SKM-1 treated with dmso at 0.1 percent for 144 hours (cell line): ENCODE measurements around the gene VRTN.

Source experiments
- DNase-seq: peaks from one replicate; lab custom pipeline; 2025; ENCODE audit not compliant: unreplicated experiment; lab: John Stamatoyannopoulos, UW

The VRTN gene

GRCh38 chr14:74392616-74393570 lies 44.6 kb downstream of the VRTN start:
- no peak for DNase-seq

DNA sequence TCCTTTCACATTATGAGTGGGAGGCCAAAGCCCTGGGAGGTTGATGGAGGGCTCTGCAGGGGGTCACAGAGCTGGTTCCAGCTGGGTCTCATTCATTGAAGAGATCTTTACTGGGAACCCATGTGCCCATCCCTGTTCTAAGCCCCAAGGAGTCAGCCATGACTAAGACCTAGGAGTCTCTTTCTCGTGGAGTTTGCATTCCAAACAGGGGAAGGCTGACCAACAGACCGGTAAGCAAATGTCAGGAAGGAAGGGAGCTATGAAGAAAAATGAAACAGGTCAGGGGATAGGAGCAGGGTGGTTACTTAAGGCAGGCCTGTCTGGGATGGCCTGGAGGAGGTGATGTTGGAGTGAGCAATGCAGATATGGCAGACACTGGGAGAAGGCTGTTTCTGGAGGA lies 46.3 kb downstream of the VRTN start:
- no peak for DNase-seq

- no peak for DNase-seq
These were observed 46.8 kb downstream of the VRTN start for GRCh38 chr14:74395094-74395493.

DNA sequence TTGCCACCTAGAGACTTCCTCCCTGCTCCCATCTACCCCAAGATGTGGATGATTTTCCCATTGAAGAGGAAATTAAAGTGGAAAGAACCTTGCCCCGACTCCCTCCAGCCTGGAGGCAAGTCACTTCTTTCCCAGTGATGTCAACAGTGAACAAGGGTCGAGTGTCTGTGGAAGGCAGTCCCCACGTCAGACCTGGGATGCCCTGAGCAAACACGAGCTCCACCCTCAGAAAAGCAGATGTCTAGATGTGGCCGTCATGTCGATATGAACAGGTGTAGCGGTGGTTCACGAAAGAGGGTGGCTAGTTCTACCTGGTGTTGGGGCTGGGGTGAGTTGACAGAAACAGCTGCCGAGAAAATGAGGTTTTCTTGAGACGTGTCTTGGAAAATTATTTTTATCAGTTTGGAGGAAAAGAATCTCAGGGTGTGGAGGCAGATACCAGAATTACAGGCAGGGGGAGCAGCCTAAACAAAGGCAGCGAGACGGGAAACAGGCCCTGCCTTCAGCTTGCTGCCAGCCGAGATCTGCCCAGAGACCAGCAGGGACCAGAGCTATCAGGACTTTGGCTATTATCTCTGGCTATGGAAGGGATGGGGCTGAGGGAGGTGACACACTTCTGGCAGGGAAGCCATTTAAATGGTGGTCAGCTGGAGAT lies 51.9 kb downstream of the VRTN start:
- no peak for DNase-seq

DNA sequence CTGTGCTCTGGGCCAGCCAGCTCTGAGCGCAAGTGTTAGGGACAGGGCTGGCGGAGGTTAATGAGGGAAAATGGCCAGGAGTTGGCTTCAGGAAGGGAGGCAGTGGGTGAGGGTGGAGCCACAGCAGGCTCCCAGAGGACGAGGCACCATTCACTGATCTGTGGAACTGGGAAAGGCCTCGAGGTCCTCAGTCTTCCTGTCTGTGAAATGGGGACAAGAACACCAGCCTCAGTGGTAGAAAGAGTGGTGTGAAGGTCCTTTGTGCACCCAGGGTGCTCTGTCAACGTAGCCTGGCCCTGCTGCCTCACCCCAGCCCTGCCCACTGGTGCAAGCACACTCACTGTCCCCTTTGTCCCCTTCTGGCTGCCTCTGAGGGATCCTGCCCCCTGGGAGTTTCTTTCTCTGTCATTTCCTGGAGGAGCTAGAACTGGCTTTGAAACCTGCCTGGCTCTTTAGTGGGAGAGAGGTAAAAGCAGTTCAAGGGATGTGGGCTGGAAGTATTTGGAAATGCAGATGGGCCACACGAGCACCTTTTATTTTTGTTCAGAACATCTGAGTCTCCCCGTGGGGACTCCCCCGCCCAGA lies 52.7 kb downstream of the VRTN start:
- DNase-seq: no peak

DNA sequence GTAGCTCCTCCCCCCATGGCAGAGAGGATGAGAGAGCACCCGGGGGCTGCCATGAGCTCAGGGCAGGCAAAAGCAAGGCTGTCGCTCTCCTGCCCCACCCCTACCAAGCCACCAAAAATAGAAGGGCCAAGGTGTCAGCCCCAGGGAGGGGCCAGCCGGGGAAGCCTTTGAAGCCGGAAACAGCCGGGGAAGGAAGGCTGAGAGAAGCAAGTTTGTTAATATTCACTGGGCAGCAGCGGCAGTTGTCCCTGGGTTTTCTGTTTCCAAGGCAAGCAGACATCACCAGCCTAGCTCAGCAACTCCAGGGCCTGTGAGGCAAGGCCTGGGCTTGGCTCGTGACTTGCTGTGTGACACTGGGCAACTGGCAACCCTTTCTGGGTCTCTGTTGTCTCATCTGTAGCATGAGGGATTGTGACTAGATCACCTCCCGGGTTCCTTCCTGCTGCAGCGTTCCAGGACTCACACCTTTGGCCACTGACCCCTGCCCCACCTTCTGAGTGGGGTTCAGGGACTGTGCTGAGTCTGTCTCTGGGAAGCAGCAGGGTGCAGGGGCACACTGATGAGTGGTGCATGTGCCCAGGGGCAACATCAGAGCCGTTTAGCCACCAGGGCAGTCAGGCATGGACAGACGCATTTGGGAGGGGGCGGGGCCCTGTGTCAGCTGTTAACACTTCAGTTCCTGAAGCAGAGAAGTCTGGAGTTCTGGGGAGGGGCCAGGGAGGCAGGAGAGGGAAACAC lies 53.4 kb downstream of the VRTN start:
- no peak for DNase-seq

- no peak for DNase-seq
These were observed 54.4 kb downstream of the VRTN start for GRCh38 chr14:74402401-74403251.

DNA sequence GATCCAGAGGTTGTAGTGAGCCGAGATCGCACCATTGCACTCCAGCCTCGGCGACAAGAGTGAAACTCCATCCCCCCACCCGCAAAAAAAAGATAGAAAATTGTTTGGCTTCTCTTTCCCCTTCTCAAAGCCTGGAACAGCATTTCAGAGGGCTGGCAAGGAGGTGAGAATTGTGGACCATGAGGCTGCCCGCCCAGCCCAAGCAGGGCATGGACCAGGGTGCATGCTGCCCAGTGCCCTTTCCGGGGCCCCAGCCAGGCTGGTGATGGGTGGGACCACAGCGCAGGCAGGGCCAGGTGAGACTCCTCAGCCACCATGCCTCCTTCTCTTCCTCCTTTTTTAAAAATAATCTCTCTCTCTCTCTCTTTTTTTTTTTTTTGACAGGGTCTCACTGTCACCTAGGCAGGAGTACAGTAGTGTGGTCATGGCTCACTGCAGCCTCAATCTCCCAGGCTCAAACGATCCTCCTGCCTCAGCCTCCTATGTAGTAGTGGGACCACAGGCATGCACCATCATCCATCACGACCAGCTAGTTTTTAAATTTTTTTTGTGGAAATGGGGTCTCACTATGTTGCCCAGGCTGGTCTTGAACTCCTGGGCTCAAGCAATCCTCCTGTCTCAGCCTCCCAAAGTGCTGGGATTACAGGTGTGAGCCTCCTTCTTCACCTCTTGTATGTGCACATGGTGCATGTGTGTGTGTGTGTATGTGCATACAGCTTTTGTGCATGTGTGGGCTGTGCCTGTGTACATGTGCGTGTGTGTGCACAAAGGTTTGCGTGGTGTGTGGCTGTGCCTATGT lies 55.5 kb downstream of the VRTN start:
- DNase-seq: no peak

GRCh38 chr14:74404435-74404834 lies 56.2 kb downstream of the VRTN start:
- no peak for DNase-seq

- DNase-seq: no peak
These were observed 57.4 kb downstream of the VRTN start for GRCh38 chr14:74405663-74406062.

GRCh38 chr14:74407021-74407800 lies 58.9 kb downstream of the VRTN start:
- DNase-seq: no peak

DNA sequence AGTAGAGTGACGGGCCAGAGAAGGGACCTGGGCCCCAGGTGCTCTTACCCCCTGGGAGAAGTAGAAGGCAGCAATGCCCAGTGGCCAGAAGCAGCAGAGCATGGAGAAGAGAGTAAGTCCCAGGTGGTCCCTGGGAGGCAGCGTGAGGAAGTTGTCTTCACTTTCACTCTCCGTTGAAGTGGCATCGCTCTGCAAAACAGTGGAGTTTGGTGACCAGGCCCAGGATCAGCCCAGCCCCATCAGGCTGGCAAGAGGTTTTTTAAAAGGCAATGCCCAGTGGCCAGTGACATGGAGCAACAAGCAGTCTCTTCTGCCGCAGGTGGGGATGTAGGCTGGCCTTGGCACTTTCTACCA lies 59.5 kb downstream of the VRTN start:
- DNase-seq: no peak

GRCh38 chr14:74408870-74409269 lies 60.6 kb downstream of the VRTN start:
- no peak for DNase-seq

DNA sequence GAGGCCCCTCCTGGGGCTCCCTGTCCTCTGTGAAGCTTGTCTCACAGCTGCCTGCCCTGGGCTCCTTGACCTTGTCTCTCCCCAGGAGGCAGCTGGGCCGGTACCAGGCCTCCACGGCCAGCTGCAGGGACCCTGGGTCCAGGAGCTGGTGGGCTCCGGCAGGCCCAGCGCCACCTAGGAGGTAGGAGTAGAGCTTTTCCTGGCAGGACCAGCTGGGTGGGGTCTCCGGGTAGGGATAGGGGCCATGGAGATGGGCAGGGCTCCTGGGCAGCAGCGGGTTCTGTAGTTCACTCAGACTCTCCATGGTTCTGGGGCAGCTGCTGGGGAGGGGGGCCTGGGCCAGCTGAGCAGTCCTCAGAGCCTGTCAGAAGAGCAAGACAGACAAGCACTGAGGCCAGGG lies 61.2 kb downstream of the VRTN start:
- DNase-seq: no peak
